A549 treated with RU486 at 1 μM for 4 hours (cell line): ENCODE measurements around the gene TFAP2B. TPM values are rescaled to one million over a fixed set of nuclear protein-coding genes. Genes with fewer than 3 reads are reported as not detected.

Experiments used
- total RNA-seq: library from RNA; stranded (reverse); fragments of 200-300 nt; extraction: Qiagen RNA extraction; gene quantifications from 5 replicates; pipeline ENCODE4 v1.2.3, GENCODE V29; 2022; ENCODE audit warnings: low read depth

TFAP2B gene
- total RNA-seq = not detected in 5 replicates

GRCh38 chr6:50818673-50819072 is at the start of gene TFAP2B:
TFAP2B (plus strand) TSS chr6:50818871; CDS start chr6:50818892, 21 bp downstream.

Other genes with a start within 250 kb of the TFAP2B start
- not detected in 5 replicates for gene TFAP2D, start 105.3 kb upstream of the TFAP2B start, total RNA-seq